ENCODE data around the gene PDCD7. TPM values are rescaled to one million over a fixed set of nuclear protein-coding genes. Genes with fewer than 3 reads are reported as not detected.
"Not testable (repeated sequence)": the region's sequence is repeated elsewhere in the genome, so short reads cannot be mapped to it uniquely, and the experiment has no call there.

PDCD7 gene
- total RNA-seq, 1 donor from 2014 or later = 11.6 TPM

GRCh38 chr15:65074946-65075345 lies 58.7 kb downstream of the PDCD7 start:
- not testable (repeated sequence) for DNase-seq (ENCODE audit: low spot score)

- no peak for DNase-seq (ENCODE audit: low spot score)
Observed at GRCh38 chr15:65072617-65073016, 61.0 kb downstream of the PDCD7 start.

DNA sequence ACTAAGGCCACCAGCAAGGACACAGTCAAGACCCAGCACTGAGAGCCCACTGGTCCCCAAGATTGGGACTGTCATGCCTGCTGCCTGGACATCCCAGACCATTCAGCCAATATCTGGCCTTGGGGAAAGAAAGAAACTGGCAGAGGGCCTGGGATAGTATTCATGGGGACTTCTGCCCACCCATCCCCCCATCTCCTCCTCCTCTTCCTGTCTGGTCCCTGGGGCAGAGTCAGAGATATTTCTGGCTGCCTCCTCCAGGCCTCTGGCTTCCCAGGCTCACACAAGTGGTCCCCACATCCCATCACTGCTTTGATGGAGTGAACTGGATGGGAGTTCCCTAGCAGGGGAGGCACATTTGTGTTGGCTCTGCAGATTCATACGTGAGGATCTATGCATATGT lies 61.6 kb downstream of the PDCD7 start:
- no peak for DNase-seq (ENCODE audit: low spot score)

- no peak for DNase-seq (ENCODE audit: low spot score)
Observed at GRCh38 chr15:65071381-65071811, 62.2 kb downstream of the PDCD7 start.

- no peak for DNase-seq (ENCODE audit: low spot score)
Observed at GRCh38 chr15:65069779-65070546, 63.6 kb downstream of the PDCD7 start.

DNA sequence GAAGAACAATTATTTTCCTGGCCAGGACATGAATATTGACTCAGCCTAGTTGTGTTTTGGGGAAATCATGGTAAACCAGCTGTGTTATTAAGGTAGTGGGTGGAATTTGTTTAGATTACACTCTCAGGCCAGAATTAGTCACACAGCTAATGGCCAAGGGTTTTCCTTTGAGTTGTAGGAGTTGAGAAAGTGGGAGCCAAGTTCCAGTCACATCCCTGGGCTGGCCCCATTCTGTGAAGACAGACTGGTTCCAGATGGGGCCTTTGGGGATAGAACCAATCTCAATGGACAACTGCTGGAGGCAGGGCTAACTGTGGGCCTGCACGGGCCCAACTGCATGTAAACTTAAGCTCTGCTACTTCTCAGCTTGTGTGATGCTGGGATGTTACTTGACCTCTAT lies 64.4 kb downstream of the PDCD7 start:
- no peak for DNase-seq (ENCODE audit: low spot score)

GRCh38 chr15:65068403-65068788 lies 65.2 kb downstream of the PDCD7 start:
- no peak for DNase-seq (ENCODE audit: low spot score)

DNA sequence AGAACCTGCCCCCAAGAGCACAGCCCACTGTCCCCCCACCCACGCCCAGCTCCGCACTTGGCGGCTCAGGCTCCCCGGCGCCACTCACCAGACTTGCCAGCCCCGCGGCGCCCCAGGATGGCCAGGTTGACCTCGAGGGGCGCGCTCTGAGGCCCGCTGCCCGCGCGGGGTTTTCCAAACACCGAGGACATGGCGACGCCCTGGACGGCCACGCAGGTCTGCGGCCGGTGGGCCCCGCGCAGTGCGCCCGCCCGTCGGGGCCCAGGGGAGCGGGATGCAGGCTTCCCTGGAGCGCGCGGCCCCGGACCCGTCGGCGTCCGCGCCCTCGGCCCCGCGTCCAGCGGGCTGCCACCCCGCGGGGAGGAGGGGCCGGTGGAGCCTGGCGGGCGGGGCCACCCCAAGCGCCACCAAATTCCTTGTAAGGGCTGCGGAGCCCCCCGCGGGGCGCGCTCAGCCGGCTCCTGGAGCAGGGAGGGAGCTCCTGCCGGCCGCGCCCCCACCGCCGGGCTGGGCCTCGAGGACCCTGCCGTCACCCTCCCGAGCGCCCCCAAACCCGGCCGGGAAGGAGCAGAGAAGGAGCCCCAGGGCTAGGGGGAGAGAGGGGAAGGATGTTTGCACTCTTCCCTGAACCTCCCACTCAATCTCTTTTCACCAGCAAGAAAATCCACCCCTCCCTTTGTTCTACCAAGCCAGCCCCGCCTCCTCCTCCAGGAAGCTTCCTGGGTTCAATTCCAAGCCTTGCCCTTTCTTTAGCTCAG lies 65.8 kb downstream of the PDCD7 start, which contains the start of gene RASL12:
RASL12 (minus strand) TSS at position 347 of the 758 bp plus-strand sequence; CDS start at position 191, 156 bp downstream.
- no peak for DNase-seq (ENCODE audit: low spot score)

Other genes starting within 250 kb of the PDCD7 start
- 5.3 TPM for gene ANKDD1A, start 221.9 kb downstream of the PDCD7 start, total RNA-seq (ENCODE audit: insufficient read depth, low replicate concordance)
- gene SPG21, start 143.9 kb downstream of the PDCD7 start, total RNA-seq (ENCODE audit: insufficient read depth, low replicate concordance) = 49.1 TPM
- 42.9 TPM for gene MTFMT, start 104.2 kb downstream of the PDCD7 start, total RNA-seq (ENCODE audit: insufficient read depth, low replicate concordance)
- gene SLC51B, start 88.4 kb downstream of the PDCD7 start, total RNA-seq (ENCODE audit: insufficient read depth, low replicate concordance) = not detected
- gene RASL12, start 65.8 kb downstream of the PDCD7 start, total RNA-seq (ENCODE audit: insufficient read depth, low replicate concordance) = 107 TPM
- gene KBTBD13, start 57.1 kb downstream of the PDCD7 start, total RNA-seq (ENCODE audit: insufficient read depth, low replicate concordance) = not detected
- 2.2 TPM for gene UBAP1L, start 18.6 kb downstream of the PDCD7 start, total RNA-seq (ENCODE audit: insufficient read depth, low replicate concordance)
- 48.4 TPM for gene CLPX, start 51.5 kb upstream of the PDCD7 start, total RNA-seq (ENCODE audit: insufficient read depth, low replicate concordance)
- gene CILP, start 77.7 kb upstream of the PDCD7 start, total RNA-seq (ENCODE audit: insufficient read depth, low replicate concordance) = 70.3 TPM
- gene PARP16, start 153.1 kb upstream of the PDCD7 start, total RNA-seq (ENCODE audit: insufficient read depth, low replicate concordance) = 3.4 TPM
- not detected for gene RNU5A-1, start 162.2 kb upstream of the PDCD7 start, total RNA-seq (ENCODE audit: insufficient read depth, low replicate concordance)
- not detected for gene RNU5B-1, start 170.9 kb upstream of the PDCD7 start, total RNA-seq (ENCODE audit: insufficient read depth, low replicate concordance)
- gene IGDCC3, start 244.2 kb upstream of the PDCD7 start, total RNA-seq (ENCODE audit: insufficient read depth, low replicate concordance) = 2.6 TPM

Data from umbilical cord (tissue), 2 donors.